Calu3 (cell line): ENCODE measurements around the gene PIGU. TPM values are rescaled to one million over a fixed set of nuclear protein-coding genes. Genes with fewer than 3 reads are reported as not detected.

ENCODE experiments used
- BruUV-seq: library from RNA; stranded (reverse); fragments of 400-500 nt; replicated peaks from 2 replicates; lab custom pipeline; 2021; lab: Mats Ljungman, UMichigan
- CTCF ChIA-PET: fragments of 300-600 bp; sonication (Branson Sonifier 250); formaldehyde crosslinking; loops from one replicate; lab custom pipeline; 2022; ENCODE audit warnings: antibody characterized with exemption; lab: Charles Lee
- DNase-seq: peaks from one replicate; pipeline ENCODE4 v3.0.0; 2022
- H3K27ac Mint-ChIP-seq: one replicate; pipeline ENCODE4 v1.8.0; 2022; ENCODE audit warnings: mixed read lengths; ENCODE audit not compliant: unreplicated experiment
- H3K27me3 Mint-ChIP-seq: one replicate; pipeline ENCODE4 v1.8.0; 2022; ENCODE audit warnings: mixed read lengths; ENCODE audit not compliant: unreplicated experiment
- H3K36me3 Mint-ChIP-seq: one replicate; pipeline ENCODE4 v1.8.0; 2022; ENCODE audit warnings: mild to moderate bottlenecking, moderate library complexity, mixed read lengths; ENCODE audit not compliant: insufficient read depth, unreplicated experiment
- H3K4me1 Mint-ChIP-seq: one replicate; pipeline ENCODE4 v1.8.0; 2022; ENCODE audit warnings: mild to moderate bottlenecking, low read depth, mixed read lengths; ENCODE audit not compliant: unreplicated experiment
- H3K4me3 Mint-ChIP-seq: one replicate; pipeline ENCODE4 v1.8.0; 2022; ENCODE audit warnings: mild to moderate bottlenecking, low read depth, moderate library complexity, mixed read lengths; ENCODE audit not compliant: unreplicated experiment
- H3K9me3 Mint-ChIP-seq: one replicate; pipeline ENCODE4 v1.8.0; 2022; ENCODE audit warnings: low read depth, mixed read lengths; ENCODE audit not compliant: unreplicated experiment
- intact Hi-C: fragments of 100-400 bp; cut with micrococcal nuclease; formaldehyde crosslinking; loops from one replicate; pipeline ENCODE4 v1.10.0; 2022; ENCODE audit not compliant: unreplicated experiment
- total RNA-seq: library from RNA; stranded (reverse); gene quantifications from 2 replicates; pipeline ENCODE4 v1.2.3, GENCODE V29; 2022
- TF ChIP-seq, protein P1 (sequence below): fragments of 200-600 bp; IDR thresholded peaks from one replicate; pipeline ENCODE4 v1.8.0; 2022; ENCODE audit warnings: antibody characterized with exemption; ENCODE audit not compliant: unreplicated experiment

Gene PIGU
- total RNA-seq, 1 experiment from 2014 or later, result 42.8 TPM

DNA sequence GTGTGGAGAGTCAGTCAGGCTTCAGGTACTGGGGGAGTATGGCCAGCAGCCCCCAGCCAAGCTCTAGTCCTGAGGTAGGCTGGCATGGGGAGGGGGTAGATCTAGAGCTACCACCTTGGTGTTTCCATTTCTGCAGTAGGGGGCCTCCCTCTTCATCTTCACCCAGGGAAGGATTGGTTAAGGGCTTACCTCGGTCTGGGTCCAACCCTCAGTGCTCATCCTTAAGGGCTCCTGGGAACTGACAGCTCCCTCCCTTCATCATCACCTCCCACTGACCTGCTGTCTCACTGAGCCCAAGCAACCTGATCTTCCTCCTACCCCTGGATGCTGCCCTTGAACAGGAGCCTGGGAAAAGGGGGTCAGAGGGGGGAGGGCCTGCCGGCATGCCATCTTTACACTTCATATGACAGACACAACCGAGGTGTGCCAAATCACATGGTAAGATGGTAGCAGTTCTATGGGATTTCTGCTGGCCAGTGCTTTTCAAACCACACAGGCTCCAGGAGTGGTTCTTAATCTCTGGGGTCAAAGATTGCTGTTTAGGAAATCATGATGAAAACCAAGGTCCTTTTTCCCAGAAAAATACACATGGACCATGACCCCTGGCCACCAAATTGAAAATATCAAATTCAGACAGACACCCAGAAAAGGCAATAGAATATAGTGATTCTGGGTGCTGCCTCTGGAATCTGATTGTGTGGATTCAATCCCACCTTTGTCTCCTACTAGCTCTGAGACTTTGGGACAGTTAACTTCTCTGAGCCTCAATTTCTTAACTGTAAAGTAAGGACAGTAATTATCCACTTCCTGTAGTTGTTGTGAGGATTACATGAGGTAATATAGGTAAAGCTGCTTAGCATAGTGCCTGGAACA is 30.3 kb upstream of the PIGU start:
- TF ChIP-seq, protein P1, sequence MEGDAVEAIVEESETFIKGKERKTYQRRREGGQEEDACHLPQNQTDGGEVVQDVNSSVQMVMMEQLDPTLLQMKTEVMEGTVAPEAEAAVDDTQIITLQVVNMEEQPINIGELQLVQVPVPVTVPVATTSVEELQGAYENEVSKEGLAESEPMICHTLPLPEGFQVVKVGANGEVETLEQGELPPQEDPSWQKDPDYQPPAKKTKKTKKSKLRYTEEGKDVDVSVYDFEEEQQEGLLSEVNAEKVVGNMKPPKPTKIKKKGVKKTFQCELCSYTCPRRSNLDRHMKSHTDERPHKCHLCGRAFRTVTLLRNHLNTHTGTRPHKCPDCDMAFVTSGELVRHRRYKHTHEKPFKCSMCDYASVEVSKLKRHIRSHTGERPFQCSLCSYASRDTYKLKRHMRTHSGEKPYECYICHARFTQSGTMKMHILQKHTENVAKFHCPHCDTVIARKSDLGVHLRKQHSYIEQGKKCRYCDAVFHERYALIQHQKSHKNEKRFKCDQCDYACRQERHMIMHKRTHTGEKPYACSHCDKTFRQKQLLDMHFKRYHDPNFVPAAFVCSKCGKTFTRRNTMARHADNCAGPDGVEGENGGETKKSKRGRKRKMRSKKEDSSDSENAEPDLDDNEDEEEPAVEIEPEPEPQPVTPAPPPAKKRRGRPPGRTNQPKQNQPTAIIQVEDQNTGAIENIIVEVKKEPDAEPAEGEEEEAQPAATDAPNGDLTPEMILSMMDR, result no peak
- BruUV-seq, result no TSS peak
- Mint-ChIP-seq H3K4me3 (no peak overlapping the region), H3K27me3 (peaks cover 37% of the 10 kb centered on the region), H3K4me1 (peaks cover 37% of the 10 kb centered on the region), H3K27ac (no peak overlapping the region), H3K9me3 (no peaks in the 10 kb centered on the region), H3K36me3 (peaks cover 55% of the 10 kb centered on the region)
- no peak for DNase-seq
- intact Hi-C loops, result no loop called here
- CTCF ChIA-PET, result interaction anchor here (1.6 to 3.0 kb wide), 2 partner anchors 30 to 127 kb away, joined by 7 to 19 read pairs; partner anchors contain the start of gene PIGU

DNA sequence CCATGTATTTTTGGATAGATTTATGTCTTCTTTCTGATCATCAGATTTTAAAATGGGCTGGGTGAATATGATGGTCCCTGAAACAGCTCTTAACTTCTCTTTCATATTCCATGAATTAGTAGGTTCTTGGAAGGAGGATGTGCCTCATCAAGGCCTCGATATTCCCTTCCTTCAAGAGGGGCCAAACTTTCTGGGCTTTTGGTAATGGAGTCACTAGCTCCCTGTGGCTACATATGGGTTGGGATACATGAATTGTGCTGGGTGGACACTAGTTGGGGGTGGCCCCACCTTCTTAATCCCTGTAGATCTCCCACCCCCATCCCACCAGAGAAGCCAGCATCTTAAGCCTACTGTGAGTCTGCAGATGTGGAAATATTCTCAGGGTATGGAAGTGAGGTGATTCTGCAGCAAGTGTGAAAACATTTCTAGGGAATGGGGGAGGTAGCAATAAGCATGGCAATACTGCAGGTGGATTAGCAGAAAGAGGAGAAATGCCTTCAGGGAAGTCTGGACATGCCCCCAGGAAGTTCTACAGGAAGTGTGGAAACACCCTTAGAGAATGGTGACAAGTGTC is 29.5 kb upstream of the PIGU start:
- no peaks in the 10 kb centered on the region for H3K9me3 Mint-ChIP-seq
- intact Hi-C loops, result no loop called here
- H3K27me3 Mint-ChIP-seq, result peaks cover 45% of the 10 kb centered on the region
- CTCF ChIA-PET, result interaction anchor here (2.2 kb wide), 1 partner anchor 144 kb away, joined by 9 read pairs; no protein-coding TSS in a partner anchor
- TF ChIP-seq, protein P1, result no peak
- peaks cover 37% of the 10 kb centered on the region for H3K4me1 Mint-ChIP-seq
- no peak for DNase-seq
- BruUV-seq, result no TSS peak
- no peak overlapping the region for H3K4me3 Mint-ChIP-seq
- no peak overlapping the region for H3K27ac Mint-ChIP-seq
- peaks cover 55% of the 10 kb centered on the region for H3K36me3 Mint-ChIP-seq

DNA sequence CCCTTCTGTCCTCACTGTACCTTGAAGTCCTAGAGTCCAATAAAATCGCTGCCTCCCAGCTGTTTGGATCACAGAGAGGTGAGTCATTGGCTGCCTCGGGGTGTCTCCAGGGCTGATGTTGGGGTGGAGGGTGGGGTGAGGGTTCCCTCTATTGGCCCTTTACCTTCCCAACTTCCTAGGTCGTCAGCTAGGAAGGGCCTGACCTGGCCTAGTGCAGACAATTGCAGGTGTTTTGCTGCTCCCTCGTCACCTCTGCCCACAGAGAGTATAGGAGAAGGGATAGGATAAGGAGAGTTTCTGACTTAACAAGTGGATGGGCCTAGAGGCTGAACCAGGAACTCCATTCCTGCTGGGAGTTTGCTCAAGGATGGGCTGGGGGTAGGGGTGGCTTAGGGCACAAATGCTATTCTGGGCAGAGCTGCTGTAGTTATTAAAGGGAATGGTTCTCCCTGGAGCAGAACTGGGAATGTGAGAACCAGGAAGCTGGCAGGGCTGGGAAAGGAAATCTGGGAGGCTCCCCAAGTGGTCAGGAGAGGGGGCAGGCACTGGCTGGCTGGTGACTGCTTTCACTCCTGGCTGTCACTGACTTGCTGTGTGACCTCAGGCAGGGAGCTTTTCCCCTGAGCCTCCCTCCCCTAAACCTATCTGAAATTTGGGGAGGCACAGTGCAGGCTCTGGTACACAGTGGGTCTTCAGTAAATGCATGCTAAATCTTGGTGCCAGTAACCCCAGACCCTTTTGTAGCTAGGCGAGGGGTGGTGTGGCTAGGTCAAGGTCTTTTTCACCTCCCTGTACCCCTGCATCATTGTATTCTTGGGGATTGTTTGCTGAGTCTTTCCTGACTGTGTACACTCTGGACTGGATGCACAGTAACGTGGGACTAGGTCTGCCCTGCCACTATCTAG is 28.8 kb upstream of the PIGU start:
- peaks cover 54% of the 10 kb centered on the region for H3K36me3 Mint-ChIP-seq
- intact Hi-C loops, result loop anchor here (2.0 kb wide), 1 partner anchor 29 kb away; the partner anchor contains the start of gene PIGU
- TF ChIP-seq, protein P1, result peak; percentile 25
- CTCF ChIA-PET, result interaction anchor here (0.6 to 2.7 kb wide), 6 partner anchors 8 to 1108 kb away, joined by 3 to 17 read pairs (median 6); no protein-coding TSS in a partner anchor
- no peaks in the 10 kb centered on the region for H3K9me3 Mint-ChIP-seq
- H3K27me3 Mint-ChIP-seq, result peaks cover 41% of the 10 kb centered on the region
- peak overlapping the region; percentile 90 for H3K4me3 Mint-ChIP-seq
- DNase-seq, result peak; percentile 48
- H3K27ac Mint-ChIP-seq, result peak overlapping the region; percentile 97
- no TSS peak for BruUV-seq
- H3K4me1 Mint-ChIP-seq, result peaks cover 35% of the 10 kb centered on the region

DNA sequence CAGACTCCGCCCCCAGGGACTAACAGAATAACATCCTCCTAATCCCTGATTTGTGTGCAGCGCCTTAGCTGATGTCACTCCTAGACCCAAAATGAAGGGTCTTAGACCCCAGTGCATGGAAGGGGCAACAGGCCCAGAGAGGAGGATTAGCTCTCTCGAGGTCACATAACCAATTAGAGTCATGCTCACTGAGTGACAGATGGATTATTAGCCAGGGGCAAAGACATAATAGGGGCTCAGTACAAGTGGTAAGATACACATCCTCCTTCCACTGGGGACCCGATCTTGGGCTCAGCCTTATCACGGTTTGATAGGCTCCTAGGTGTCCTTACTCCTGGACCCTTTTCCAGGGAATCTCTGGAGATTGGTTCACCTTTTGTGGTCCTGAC is 28.1 kb upstream of the PIGU start:
- Mint-ChIP-seq H3K27ac (peak overlapping the region; percentile 97), H3K27me3 (peaks cover 34% of the 10 kb centered on the region), H3K4me3 (peak overlapping the region; percentile 90), H3K36me3 (peaks cover 47% of the 10 kb centered on the region), H3K9me3 (no peaks in the 10 kb centered on the region), H3K4me1 (peaks cover 28% of the 10 kb centered on the region)
- TF ChIP-seq, protein P1, result no peak
- intact Hi-C loops, result loop anchor here (2.0 kb wide), 1 partner anchor 28 kb away; the partner anchor contains the start of gene PIGU
- no peak for DNase-seq
- CTCF ChIA-PET, result interaction anchor here (0.6 to 2.7 kb wide), 7 partner anchors 8 to 1108 kb away, joined by 3 to 17 read pairs (median 4); no protein-coding TSS in a partner anchor
- BruUV-seq, result TSS peak; percentile 65
